PC-3 (cell line): Measurements from ENCODE around the gene UFSP1.

Experiments
- EZH2 ChIP-seq: fragments of 300-600 bp; sonication (generic); IDR thresholded peaks from one replicate; pipeline ENCODE4 v1.6.1; 2017; ENCODE audit warnings: antibody characterized with exemption, mild to moderate bottlenecking, low read length; ENCODE audit not compliant: unreplicated experiment
- TF ChIP-seq, protein P1 (sequence below): fragments of 300-600 bp; sonication (generic); conservative IDR thresholded peaks from 2 replicates; pipeline ENCODE4 v1.5.1; 2017; ENCODE audit warnings: antibody characterized with exemption, low read depth, mild to moderate bottlenecking, low read length

DNA sequence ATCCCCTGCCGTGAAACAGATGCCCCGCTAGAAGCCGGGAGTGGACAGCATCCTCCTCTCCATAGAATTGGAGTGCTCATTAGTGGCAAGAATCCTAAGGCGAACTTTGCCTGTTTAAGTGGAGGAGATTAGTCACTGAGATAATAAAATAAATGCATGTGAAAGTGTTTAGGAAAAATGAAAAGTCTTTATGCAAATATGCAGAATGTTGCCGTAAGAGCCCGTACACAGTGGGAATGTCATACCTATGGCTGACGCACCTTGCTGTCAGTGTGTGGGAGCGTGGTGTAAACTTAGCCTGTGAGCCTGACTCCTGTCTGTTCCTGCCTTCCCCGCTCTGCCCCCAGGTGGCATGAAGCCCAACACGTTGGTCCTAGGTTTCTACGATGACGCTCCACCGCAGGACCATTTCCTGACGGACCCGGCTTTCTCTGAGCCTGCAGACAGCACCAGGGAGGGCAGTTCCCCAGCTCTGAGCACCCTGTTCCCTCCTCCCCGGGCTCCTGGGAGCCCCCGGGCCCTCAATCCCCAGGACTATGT lies 24.1 kb downstream of the UFSP1 start:
- TF ChIP-seq, protein P1, sequence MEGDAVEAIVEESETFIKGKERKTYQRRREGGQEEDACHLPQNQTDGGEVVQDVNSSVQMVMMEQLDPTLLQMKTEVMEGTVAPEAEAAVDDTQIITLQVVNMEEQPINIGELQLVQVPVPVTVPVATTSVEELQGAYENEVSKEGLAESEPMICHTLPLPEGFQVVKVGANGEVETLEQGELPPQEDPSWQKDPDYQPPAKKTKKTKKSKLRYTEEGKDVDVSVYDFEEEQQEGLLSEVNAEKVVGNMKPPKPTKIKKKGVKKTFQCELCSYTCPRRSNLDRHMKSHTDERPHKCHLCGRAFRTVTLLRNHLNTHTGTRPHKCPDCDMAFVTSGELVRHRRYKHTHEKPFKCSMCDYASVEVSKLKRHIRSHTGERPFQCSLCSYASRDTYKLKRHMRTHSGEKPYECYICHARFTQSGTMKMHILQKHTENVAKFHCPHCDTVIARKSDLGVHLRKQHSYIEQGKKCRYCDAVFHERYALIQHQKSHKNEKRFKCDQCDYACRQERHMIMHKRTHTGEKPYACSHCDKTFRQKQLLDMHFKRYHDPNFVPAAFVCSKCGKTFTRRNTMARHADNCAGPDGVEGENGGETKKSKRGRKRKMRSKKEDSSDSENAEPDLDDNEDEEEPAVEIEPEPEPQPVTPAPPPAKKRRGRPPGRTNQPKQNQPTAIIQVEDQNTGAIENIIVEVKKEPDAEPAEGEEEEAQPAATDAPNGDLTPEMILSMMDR: peak; percentile 40; the same call in 1 of the 2 replicates
- TF ChIP-seq EZH2: no peak
